T-helper 2 cell treated with Interferon-gamma antibody and Interleukin-4, amounts not matched to agents 5 μg/mL and 100 μg/mL, for 36 hours (primary cell): ENCODE measurements around the gene ITLN1.
"Not testable (repeated sequence)": the region's sequence is repeated elsewhere in the genome, so short reads cannot be mapped to it uniquely, and the experiment has no call there.

Source experiments
- DNase-seq: peaks from one replicate; pipeline ENCODE4 v3.0.0; 2021; ENCODE audit warnings: low spot score
- H3K27ac Mint-ChIP-seq: one replicate; pipeline ENCODE4 v1.8.0; 2021; ENCODE audit warnings: mild to moderate bottlenecking, mixed read lengths
- H3K27me3 Mint-ChIP-seq: one replicate; pipeline ENCODE4 v1.8.0; 2021; ENCODE audit warnings: low read depth, mixed read lengths
- H3K36me3 Mint-ChIP-seq: one replicate; pipeline ENCODE4 v1.8.0; 2021; ENCODE audit warnings: low read depth, mixed read lengths
- H3K4me1 Mint-ChIP-seq: one replicate; pipeline ENCODE4 v1.8.0; 2021; ENCODE audit warnings: low read depth, mixed read lengths
- H3K4me3 Mint-ChIP-seq: one replicate; pipeline ENCODE4 v1.8.0; 2022; ENCODE audit warnings: mild to moderate bottlenecking, moderate library complexity, mixed read lengths
- H3K9me3 Mint-ChIP-seq: one replicate; pipeline ENCODE4 v1.8.0; 2021; ENCODE audit warnings: mixed read lengths

The ITLN1 gene

DNA sequence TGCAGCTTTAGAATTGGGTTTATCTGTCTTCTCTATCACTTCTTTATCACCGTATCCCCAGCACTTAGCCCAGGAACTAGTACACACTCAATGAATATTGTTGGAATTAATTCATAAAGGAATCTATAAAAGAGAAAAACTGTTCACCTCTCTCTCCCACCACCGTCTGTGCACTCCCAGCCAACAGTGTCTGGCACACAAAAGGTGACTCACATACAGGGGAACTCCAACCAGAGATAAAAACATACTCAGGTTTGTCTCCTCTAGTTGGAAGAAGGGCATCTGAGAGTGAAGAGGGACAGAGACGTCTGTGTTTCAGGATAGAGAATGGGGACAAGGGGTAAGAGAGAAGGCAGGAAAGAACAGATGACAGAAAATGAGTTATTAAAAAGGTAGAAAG lies 10.0 kb downstream of the ITLN1 start:
- H3K36me3 Mint-ChIP-seq, result no peaks in the 10 kb centered on the region
- H3K9me3 Mint-ChIP-seq, result no peaks in the 10 kb centered on the region
- no peak overlapping the region for H3K4me3 Mint-ChIP-seq
- H3K27ac Mint-ChIP-seq, result no peak overlapping the region
- peaks cover 10% of the 10 kb centered on the region for H3K4me1 Mint-ChIP-seq
- DNase-seq, result no peak
- H3K27me3 Mint-ChIP-seq, result peaks cover 9% of the 10 kb centered on the region

DNA sequence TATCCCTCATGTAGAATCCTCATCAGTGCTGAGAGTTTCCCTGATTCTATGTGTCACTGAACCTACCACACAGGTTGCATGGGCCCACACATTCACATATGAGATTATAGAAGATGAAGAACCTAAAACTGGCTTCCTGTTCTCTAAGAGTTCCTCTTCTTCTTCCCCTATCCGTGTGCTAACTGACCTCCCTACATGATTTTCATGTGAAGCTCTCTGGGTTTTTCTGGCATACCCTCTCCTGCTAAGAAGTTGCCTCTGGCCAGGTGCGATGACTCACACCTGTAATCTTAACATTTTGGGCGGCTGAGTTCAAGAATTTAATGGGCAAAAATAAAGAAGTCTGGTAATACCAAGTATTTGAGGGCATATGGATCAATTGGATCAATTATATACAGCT lies 16.8 kb downstream of the ITLN1 start:
- Mint-ChIP-seq H3K27me3 (peaks cover 10% of the 10 kb centered on the region), H3K4me1 (peaks cover 5% of the 10 kb centered on the region), H3K36me3 (no peaks in the 10 kb centered on the region), H3K27ac (no peak overlapping the region), H3K9me3 (no peaks in the 10 kb centered on the region), H3K4me3 (no peak overlapping the region)
- no peak for DNase-seq

DNA sequence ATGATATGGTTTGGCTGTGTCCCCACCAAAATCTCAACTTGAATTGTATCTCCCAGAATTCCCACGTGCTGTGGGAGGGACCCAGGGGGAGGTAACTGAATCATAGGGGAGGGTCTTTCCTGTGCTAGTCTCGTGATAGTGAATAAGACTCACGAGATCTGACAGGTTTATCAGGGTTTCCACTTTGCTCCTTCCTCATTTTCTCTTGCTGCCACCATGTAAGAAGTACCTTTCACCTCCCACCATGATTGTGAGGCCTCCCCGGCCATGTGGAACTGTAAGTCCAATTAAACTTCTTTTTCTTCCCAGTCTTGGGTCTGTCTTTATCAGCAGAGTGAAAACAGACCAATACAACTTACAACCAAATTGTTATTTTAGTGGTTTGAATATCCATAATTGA lies 17.3 kb downstream of the ITLN1 start:
- not testable (repeated sequence) for H3K4me1 Mint-ChIP-seq, H3K27ac Mint-ChIP-seq, H3K36me3 Mint-ChIP-seq, H3K9me3 Mint-ChIP-seq, DNase-seq, H3K4me3 Mint-ChIP-seq
- H3K27me3 Mint-ChIP-seq, result peaks cover 10% of the 10 kb centered on the region

DNA sequence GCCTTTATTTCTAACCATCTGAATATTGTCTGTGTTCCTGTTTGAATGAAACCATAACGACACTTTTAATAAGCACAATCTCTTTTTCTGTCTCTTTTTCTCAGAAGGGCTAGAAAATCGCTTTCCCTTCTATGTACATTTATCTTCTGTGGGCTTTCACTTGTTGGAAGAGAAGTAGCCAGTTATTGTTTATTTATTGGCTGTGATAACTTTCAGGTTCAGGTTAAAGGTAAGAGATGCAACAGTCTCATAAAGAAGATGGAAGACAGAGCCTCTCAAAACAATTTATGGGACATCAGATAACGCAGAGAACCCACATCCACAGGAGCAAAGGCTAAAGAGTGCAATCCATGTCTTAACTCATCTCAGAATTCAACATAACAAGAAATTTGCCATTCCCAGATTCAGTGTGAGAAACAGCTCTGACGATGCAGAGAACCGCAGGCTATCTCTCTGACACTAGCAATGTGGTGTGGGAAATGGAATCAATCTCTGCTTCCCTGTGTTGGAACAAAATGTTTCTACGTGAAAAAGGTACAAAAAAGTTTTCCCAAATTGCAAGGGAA lies 18.2 kb downstream of the ITLN1 start:
- Mint-ChIP-seq H3K4me3 (no peak overlapping the region), H3K4me1 (peaks cover 17% of the 10 kb centered on the region), H3K27ac (no peak overlapping the region), H3K36me3 (no peaks in the 10 kb centered on the region), H3K9me3 (no peaks in the 10 kb centered on the region), H3K27me3 (peaks cover 10% of the 10 kb centered on the region)
- DNase-seq, result no peak

DNA sequence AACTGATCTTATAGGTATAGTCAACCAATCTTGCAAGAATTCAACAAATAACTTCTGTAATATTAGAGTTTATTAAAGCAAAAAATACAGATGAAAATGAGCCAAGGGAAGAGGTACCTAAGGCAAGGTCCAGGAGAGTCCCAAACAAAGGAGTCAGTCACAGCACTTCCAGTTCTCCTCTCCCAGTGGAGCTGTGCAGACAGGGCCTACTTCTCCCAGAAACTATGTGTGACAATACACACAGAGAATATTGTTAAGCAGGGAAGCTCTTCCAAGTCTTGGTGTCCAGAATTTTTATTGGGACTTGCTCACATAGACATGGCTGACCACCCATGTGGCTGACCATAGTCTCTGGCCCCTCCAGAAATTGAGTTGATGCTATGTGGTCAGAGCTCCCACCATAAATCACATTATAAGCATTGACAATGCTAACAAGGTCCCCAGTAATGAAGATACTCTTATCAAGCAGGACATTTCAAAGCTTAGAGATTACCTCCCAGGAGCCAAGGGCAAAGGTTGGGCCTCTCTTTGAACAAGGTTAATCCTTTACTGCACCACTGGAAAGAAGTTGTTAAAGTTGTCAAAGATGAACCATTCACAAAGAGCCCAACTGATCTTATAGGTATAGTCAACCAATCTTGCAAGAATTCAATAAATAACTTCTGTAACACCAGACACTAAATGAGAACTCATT lies 18.8 kb downstream of the ITLN1 start:
- H3K4me1 Mint-ChIP-seq, result peaks cover 21% of the 10 kb centered on the region

DNA sequence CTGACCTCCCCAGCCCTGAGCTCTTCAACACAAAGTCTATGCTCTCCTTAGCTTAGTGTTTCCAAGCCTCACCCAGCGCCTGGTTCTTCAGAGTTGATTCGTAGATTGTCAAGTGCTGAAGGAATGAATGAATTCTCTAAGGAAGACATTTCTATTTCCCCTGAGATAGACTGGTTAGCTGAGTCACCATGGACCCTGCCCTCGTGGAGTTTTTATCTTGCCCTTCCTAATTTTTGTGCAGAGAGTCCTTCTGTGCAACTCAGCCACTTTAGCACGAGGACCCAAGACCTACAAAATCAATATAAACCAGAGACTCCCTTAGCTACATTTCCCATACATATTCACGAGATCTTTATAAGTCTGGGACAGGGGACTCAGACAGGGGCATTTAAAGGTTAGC lies 19.6 kb downstream of the ITLN1 start:
- H3K9me3 Mint-ChIP-seq, result no peaks in the 10 kb centered on the region
- H3K27me3 Mint-ChIP-seq, result peaks cover 10% of the 10 kb centered on the region
- no peak for DNase-seq
- peaks cover 22% of the 10 kb centered on the region for H3K4me1 Mint-ChIP-seq
- no peak overlapping the region for H3K27ac Mint-ChIP-seq
- H3K36me3 Mint-ChIP-seq, result no peaks in the 10 kb centered on the region
- H3K4me3 Mint-ChIP-seq, result no peak overlapping the region

More for the DNA sequence above, 18.8 kb downstream of the ITLN1 start:
- no peaks in the 10 kb centered on the region for H3K36me3 Mint-ChIP-seq
- peaks cover 10% of the 10 kb centered on the region for H3K27me3 Mint-ChIP-seq
- H3K27ac Mint-ChIP-seq, result no peak overlapping the region
- H3K9me3 Mint-ChIP-seq, result no peaks in the 10 kb centered on the region
- no peak for DNase-seq
- H3K4me3 Mint-ChIP-seq, result no peak overlapping the region

DNA sequence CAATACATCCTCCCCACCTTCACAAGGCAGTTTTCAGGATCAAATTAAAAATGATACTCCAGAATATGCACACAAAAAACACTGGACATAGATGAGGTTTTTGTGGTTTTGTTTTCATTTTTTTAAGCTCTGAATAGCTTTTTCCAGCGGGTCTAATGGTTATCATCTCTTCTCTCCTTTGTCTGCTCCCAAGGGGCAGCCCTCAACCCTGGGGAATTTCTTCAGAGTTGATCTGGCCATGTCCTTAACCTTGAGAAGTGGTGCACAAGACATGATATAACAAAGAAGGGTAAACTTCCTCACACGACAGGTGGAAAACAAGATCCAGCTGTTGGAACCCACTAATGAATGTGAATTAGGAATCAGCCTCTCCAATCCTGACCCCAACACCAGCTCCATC lies 20.8 kb downstream of the ITLN1 start:
- H3K4me1 Mint-ChIP-seq, result peaks cover 22% of the 10 kb centered on the region
- H3K27ac Mint-ChIP-seq, result no peak overlapping the region
- DNase-seq, result no peak
- H3K27me3 Mint-ChIP-seq, result peaks cover 7% of the 10 kb centered on the region
- H3K4me3 Mint-ChIP-seq, result no peak overlapping the region
- H3K36me3 Mint-ChIP-seq, result no peaks in the 10 kb centered on the region
- no peaks in the 10 kb centered on the region for H3K9me3 Mint-ChIP-seq

DNA sequence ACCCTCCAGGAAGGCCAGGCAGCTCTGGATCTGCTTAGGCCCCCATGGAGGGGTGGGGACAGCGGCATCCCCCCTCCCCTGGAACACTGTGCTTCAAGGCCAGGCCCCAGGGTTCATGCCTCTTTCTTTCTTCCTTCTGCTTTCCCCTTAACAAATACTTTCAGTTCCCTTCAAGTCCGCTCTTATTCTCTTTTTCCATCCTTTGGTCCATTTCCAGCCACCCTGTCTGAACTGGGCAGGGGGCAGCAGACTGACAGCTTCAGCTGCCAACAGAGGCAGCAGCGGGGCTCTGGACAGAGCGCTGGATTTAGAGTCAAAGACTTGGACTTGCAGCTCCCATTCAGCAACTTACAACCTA lies 21.2 kb downstream of the ITLN1 start:
- no peak for DNase-seq
- Mint-ChIP-seq H3K4me3 (no peak overlapping the region), H3K9me3 (no peaks in the 10 kb centered on the region), H3K27me3 (peaks cover 7% of the 10 kb centered on the region), H3K36me3 (no peaks in the 10 kb centered on the region), H3K4me1 (peaks cover 22% of the 10 kb centered on the region), H3K27ac (peak overlapping the region; percentile 7)

DNA sequence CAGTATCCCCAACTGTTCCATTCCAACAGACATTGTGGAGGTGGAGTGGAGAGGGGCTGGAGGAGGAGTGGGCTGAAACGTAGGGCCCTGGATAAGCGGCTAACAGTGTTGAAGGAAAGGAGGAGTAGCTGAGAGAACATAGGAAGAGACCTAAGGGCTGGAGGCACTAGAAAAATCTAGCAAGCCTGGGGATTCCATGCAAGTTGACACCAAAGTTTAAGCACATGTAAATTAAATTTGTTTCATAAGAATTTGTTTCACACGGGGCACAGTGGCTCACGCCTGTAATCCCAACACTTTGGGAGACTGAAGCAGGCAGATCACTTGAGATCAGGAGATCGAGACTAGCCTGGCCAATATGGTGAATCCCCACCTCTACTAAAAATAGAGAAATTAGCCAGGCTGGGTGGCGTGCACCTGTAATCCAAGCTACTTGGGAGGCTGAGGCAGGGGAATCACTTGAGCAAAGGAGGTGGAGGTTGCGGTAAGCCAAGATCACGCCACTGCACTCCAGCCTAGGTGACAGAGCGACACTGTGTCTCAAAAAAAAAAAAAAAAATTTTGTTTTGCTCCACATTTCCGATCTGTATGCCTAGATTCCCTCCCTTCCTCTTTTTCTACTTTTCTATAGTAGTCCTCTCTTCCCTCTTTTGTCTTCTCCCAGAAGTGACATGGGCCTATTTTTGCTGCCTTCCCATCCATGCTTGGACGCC lies 21.8 kb downstream of the ITLN1 start:
- Mint-ChIP-seq H3K27ac (peak overlapping the region; percentile 7), H3K4me3 (peak overlapping the region; percentile 22), H3K27me3 (peaks cover 7% of the 10 kb centered on the region), H3K4me1 (peaks cover 22% of the 10 kb centered on the region), H3K36me3 (no peaks in the 10 kb centered on the region), H3K9me3 (no peaks in the 10 kb centered on the region)
- no peak for DNase-seq

DNA sequence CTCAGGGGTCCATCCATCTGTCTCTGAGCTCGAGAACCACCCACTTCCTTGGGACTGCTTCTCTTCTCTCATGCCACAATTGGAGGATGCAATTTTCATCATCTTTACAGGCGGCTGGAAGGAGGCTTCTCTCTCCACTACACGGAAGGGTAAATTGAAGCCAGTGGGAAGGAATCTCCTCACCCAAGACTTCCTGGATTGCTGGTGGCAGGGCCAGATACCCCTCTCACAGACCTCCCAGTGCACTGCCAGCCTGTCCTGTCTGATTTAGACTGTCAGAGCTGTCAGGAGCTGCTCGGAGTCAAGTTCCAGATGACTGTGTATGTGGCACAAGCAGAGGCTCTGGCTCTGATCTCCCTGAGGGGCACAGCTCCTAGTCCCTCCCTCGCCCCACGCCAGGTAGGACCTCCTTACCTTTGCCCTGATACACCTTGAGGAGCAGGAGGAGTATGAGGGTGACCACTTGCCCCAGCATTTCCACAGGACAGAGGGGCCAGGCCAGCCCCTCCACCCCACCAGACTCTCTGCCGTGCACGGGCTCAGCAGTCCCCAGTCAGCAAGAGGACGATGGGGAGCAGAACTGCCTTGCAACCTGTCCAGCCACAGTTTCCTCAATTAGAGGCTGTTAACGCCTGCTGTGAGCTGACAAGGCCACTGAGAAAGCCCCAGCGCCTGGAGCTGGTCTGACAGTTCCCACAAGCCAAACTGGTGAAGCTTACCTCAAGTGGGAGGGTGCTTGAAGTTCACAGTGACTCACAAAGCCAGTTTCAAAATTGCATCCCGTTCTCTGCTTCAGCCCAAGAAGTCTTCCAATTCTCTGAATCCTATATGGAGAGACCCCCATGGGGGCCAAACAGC lies 22.5 kb downstream of the ITLN1 start, which contains the start of gene CD244:
Gene CD244 (minus strand): TSS at position 685 of the 858 bp plus-strand sequence. CDS start 210 bp downstream, at position 475.
- Mint-ChIP-seq H3K36me3 (no peaks in the 10 kb centered on the region), H3K27ac (peak within 1 kb of the TSS; percentile 60), H3K4me3 (peak within 1 kb of the TSS; percentile 39), H3K27me3 (peaks cover 2% of the 10 kb centered on the region), H3K4me1 (peaks cover 20% of the 10 kb centered on the region), H3K9me3 (no peaks in the 10 kb centered on the region)
- DNase-seq, result peak; percentile 70

DNA sequence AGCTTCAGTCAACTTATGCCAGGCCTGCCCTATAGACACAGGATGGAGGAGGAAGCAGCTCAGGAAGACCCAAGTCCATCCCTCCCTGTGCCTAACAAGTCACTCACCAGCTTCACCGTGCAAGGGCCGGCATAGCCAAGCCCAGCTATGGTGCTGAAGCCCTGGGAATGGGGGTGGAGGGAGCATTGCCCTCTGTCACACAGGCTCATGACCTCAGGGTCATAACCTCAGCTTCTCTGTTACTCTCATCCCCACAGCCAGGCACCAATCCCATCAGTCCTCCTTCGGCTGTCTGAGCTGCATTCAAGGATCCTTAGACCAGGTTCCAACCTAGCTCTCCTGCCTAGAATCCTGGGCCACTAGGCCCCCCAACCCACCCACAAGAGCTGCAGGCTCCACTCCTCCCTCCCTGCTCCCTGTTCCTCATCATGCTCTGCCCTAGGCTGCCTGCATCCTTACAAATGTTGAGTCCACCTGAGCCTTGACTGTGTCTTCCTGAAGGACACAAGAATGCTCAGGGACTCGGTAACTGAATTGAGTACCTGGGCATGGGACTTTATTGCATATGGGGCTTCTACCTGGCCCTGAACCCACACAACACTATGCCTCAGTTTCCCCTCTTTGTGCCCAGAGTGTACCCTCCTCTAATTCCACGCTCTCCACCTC lies 24.0 kb downstream of the ITLN1 start:
- no peak overlapping the region for H3K4me3 Mint-ChIP-seq
- H3K4me1 Mint-ChIP-seq, result peaks cover 20% of the 10 kb centered on the region
- H3K9me3 Mint-ChIP-seq, result no peaks in the 10 kb centered on the region
- DNase-seq, result no peak
- peak overlapping the region; percentile 23 for H3K27ac Mint-ChIP-seq
- peaks cover 2% of the 10 kb centered on the region for H3K27me3 Mint-ChIP-seq
- H3K36me3 Mint-ChIP-seq, result no peaks in the 10 kb centered on the region

DNA sequence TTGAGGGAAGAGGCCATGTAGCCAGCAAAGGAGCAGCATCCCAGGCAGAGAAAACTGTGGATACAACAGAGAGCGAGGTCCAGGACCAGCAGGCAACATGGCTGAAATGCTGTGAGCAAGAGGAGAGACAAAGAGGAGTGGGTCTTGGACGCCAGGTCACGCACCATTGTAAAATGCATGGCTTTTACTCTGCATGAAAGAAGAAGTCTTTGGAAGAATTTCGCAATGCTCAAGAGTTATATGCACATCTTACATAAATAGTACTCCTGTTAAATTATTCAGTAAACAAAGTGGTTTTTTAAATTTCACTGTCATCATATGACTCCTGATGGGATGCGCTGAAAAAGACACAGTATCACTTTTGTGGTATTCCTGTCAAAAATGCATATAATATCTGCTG lies 25.8 kb downstream of the ITLN1 start:
- H3K4me1 Mint-ChIP-seq, result peaks cover 20% of the 10 kb centered on the region
- no peaks in the 10 kb centered on the region for H3K36me3 Mint-ChIP-seq
- H3K27me3 Mint-ChIP-seq, result peaks cover 2% of the 10 kb centered on the region
- H3K9me3 Mint-ChIP-seq, result no peaks in the 10 kb centered on the region
- no peak for DNase-seq
- H3K4me3 Mint-ChIP-seq, result no peak overlapping the region
- H3K27ac Mint-ChIP-seq, result no peak overlapping the region

DNA sequence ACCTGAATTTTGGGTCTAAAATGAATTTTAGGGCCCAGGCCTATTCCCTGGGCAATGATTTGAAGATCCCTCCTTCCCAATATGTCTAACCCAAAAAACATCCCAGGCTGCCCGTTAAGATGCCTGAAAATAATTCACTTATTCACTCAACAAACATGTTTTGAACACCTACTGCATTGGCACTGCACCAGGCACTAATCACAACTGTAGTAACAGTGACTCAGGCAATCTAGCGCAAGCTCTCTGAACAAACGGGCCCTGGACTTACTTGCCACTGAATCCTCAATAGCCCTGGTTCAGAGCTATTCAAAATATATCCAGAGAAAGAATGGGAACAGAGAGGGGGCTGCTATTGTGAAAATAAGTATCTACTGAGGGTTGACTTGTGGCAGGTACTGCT lies 26.5 kb downstream of the ITLN1 start:
- Mint-ChIP-seq H3K36me3 (no peaks in the 10 kb centered on the region), H3K27ac (no peak overlapping the region), H3K4me3 (no peak overlapping the region), H3K27me3 (peaks cover 2% of the 10 kb centered on the region), H3K9me3 (no peaks in the 10 kb centered on the region), H3K4me1 (peaks cover 17% of the 10 kb centered on the region)
- no peak for DNase-seq
